Measurements from ENCODE around the gene JPT1.

GRCh38 chr17:75133001-75133400, 21.3 kb downstream of the JPT1 start:
- TF ChIP-seq HDGF (IDR thresholded peaks at IDR 0.05; ENCODE audit: borderline replicate concordance) = no peak
- TF ChIP-seq SP1 (IDR thresholded peaks at IDR 0.05) = no peak

Measured in HEK293T (cell line).